Muscle layer of duodenum (tissue), 2 donors: ENCODE data around the gene SEPTIN8.
A peak's percentile ranks its signal among the peaks of the same experiment; 100 is the strongest.

Experiments
- H3K27ac ChIP-seq: one replicate; pipeline ENCODE4 v1.7.0; 2013; ENCODE audit warnings: mild to moderate bottlenecking, low read length
- H3K27me3 ChIP-seq: one replicate; pipeline ENCODE4 v1.7.0; 2013; ENCODE audit warnings: low read depth, mild to moderate bottlenecking, control low read depth, low read length
- H3K36me3 ChIP-seq, 2 donors: one replicate each; pipeline ENCODE4 v1.7.0; 2013; ENCODE audit warnings: low read length in 2 of 2, control low read depth in 1 of 2, mild to moderate bottlenecking in 1 of 2; ENCODE audit not compliant: insufficient read depth in 2 of 2, control insufficient read depth in 1 of 2
- H3K4me1 ChIP-seq, 2 donors: one replicate each; pipeline ENCODE4 v1.7.0; 2013; ENCODE audit warnings: low read length in 2 of 2, mild to moderate bottlenecking in 2 of 2, control low read depth in 1 of 2, moderate library complexity in 1 of 2; ENCODE audit not compliant: insufficient read depth in 2 of 2, control insufficient read depth in 1 of 2
- H3K4me3 ChIP-seq, 2 donors: one replicate each; pipeline ENCODE4 v1.7.0; 2013; ENCODE audit warnings: low read length in 2 of 2, low read depth in 1 of 2, mild to moderate bottlenecking in 1 of 2
- H3K9me3 ChIP-seq, 2 donors: one replicate each; pipeline ENCODE4 v1.7.0; 2013; ENCODE audit warnings: low read length in 2 of 2, control low read depth in 1 of 2, mild to moderate bottlenecking in 1 of 2; ENCODE audit not compliant: control insufficient read depth in 1 of 2
- donor health status: healthy.

The SEPTIN8 gene

GRCh38 chr5:132820162-132820754 is 43.2 kb upstream of the SEPTIN8 start:
- Histone ChIP-seq H3K4me1 (peaks cover 0 to 12% of the 10 kb centered on the region in 2 donors), H3K4me3 (peak overlapping the region in 1 of 2 donors; percentile 4), H3K27ac (no peak overlapping the region), H3K27me3 (no peaks in the 10 kb centered on the region), H3K9me3 (no peaks in the 10 kb centered on the region), H3K36me3 (no peaks in the 10 kb centered on the region)

- H3K27me3 ChIP-seq = no peaks in the 10 kb centered on the region
- no peak overlapping the region for H3K27ac ChIP-seq
- H3K4me1 ChIP-seq = peaks cover 0 to 13% of the 10 kb centered on the region in 2 donors
- no peaks in the 10 kb centered on the region for H3K36me3 ChIP-seq
- peak overlapping the region; percentile 4 to 21 for H3K4me3 ChIP-seq
- no peaks in the 10 kb centered on the region for H3K9me3 ChIP-seq
Measured at GRCh38 chr5:132819468-132819867, 42.4 kb upstream of the SEPTIN8 start.

- Histone ChIP-seq H3K4me1 (peaks cover 3 to 8% of the 10 kb centered on the region in 2 donors), H3K27me3 (peaks cover 11% of the 10 kb centered on the region), H3K9me3 (no peaks in the 10 kb centered on the region), H3K27ac (no peak overlapping the region), H3K36me3 (no peaks in the 10 kb centered on the region), H3K4me3 (no peak overlapping the region)
Measured at GRCh38 chr5:132817011-132817410, 40.0 kb upstream of the SEPTIN8 start.

- Histone ChIP-seq H3K27ac (no peak overlapping the region), H3K27me3 (peaks cover 11% of the 10 kb centered on the region), H3K4me1 (peaks cover 3 to 8% of the 10 kb centered on the region in 2 donors), H3K4me3 (no peak overlapping the region), H3K9me3 (no peaks in the 10 kb centered on the region), H3K36me3 (no peaks in the 10 kb centered on the region)
Measured at GRCh38 chr5:132816554-132816953, 39.5 kb upstream of the SEPTIN8 start.

- Histone ChIP-seq H3K27me3 (peaks cover 11% of the 10 kb centered on the region), H3K27ac (no peak overlapping the region), H3K4me3 (no peak overlapping the region)
Measured at GRCh38 chr5:132816083-132816482, 39.0 kb upstream of the SEPTIN8 start.

GRCh38 chr5:132815454-132815853 is 38.4 kb upstream of the SEPTIN8 start:
- Histone ChIP-seq H3K36me3 (no peaks in the 10 kb centered on the region), H3K9me3 (no peaks in the 10 kb centered on the region), H3K27ac (no peak overlapping the region), H3K4me1 (peaks cover 3 to 8% of the 10 kb centered on the region in 2 donors), H3K4me3 (no peak overlapping the region), H3K27me3 (peaks cover 11% of the 10 kb centered on the region)

More at GRCh38 chr5:132816083-132816482, 39.0 kb upstream of the SEPTIN8 start:
- H3K9me3 ChIP-seq = no peaks in the 10 kb centered on the region
- no peaks in the 10 kb centered on the region for H3K36me3 ChIP-seq
- peaks cover 3 to 8% of the 10 kb centered on the region in 2 donors for H3K4me1 ChIP-seq

GRCh38 chr5:132814503-132815294 is 37.7 kb upstream of the SEPTIN8 start:
- Histone ChIP-seq H3K27ac (no peak overlapping the region), H3K4me3 (peak overlapping the region in 1 of 2 donors; percentile 54), H3K4me1 (peaks cover 3 to 8% of the 10 kb centered on the region in 2 donors), H3K36me3 (no peaks in the 10 kb centered on the region), H3K27me3 (peaks cover 11% of the 10 kb centered on the region), H3K9me3 (no peaks in the 10 kb centered on the region)

- H3K27me3 ChIP-seq = peaks cover 11% of the 10 kb centered on the region
- no peaks in the 10 kb centered on the region for H3K9me3 ChIP-seq
- H3K36me3 ChIP-seq = no peaks in the 10 kb centered on the region
- H3K4me1 ChIP-seq = peaks cover 3 to 8% of the 10 kb centered on the region in 2 donors
- H3K27ac ChIP-seq = no peak overlapping the region
- H3K4me3 ChIP-seq = peak overlapping the region in 1 of 2 donors; percentile 54
Measured at GRCh38 chr5:132813599-132814502, 36.8 kb upstream of the SEPTIN8 start.

GRCh38 chr5:132812781-132813598 is 36.0 kb upstream of the SEPTIN8 start, which contains the start of gene SOWAHA:
Gene SOWAHA (plus strand): TSS chr5:132813302. CDS start chr5:132813622, 320 bp downstream.
- Histone ChIP-seq H3K27me3 (peaks cover 11% of the 10 kb centered on the region), H3K36me3 (no peaks in the 10 kb centered on the region), H3K27ac (no peak within 1 kb of the TSS), H3K4me3 (peak within 1 kb of the TSS in 1 of 2 donors; percentile 54), H3K4me1 (peaks cover 3 to 8% of the 10 kb centered on the region in 2 donors), H3K9me3 (no peaks in the 10 kb centered on the region)

- Histone ChIP-seq H3K27ac (no peak overlapping the region), H3K4me3 (no peak overlapping the region), H3K27me3 (peaks cover 11% of the 10 kb centered on the region)
Measured at GRCh38 chr5:132812123-132812765, 35.2 kb upstream of the SEPTIN8 start.

More at GRCh38 chr5:132812123-132812765, 35.2 kb upstream of the SEPTIN8 start:
- Histone ChIP-seq H3K9me3 (no peaks in the 10 kb centered on the region), H3K4me1 (peaks cover 3 to 8% of the 10 kb centered on the region in 2 donors), H3K36me3 (no peaks in the 10 kb centered on the region)
